H1 (cell line): Measurements from ENCODE around the gene SUGT1. TPM values are rescaled to one million over a fixed set of nuclear protein-coding genes. Genes with fewer than 3 reads are reported as not detected.
A peak's percentile ranks its signal among the peaks of the same experiment; 100 is the strongest.

ENCODE experiments used
- CTCF ChIA-PET: fragments of 300-600 bp; sonication (Branson Sonifier 250); formaldehyde crosslinking; loops from one replicate; lab custom pipeline; 2021; ENCODE audit not compliant: partially characterized antibody; lab: Charles Lee
- POLR2A ChIA-PET: fragments of 300-600 bp; sonication (Branson Sonifier 250); formaldehyde crosslinking; loops from one replicate; lab custom pipeline; 2021; ENCODE audit warnings: inconsistent platforms; ENCODE audit not compliant: partially characterized antibody; lab: Charles Lee
- DNase-seq, 2 experiments: peaks; one replicate each; pipeline versions ENCODE4 v3.0.0 to v3.0.0-alpha.2; 2010 to 2022; ENCODE audit warnings: low spot score in 2 of 2, low read depth in 1 of 2, mixed read lengths in 1 of 2
- FAIRE-seq: peaks from 2 replicates; lab custom pipeline; 2011; peaks lifted over from hg19 to GRCh38; lab: Jason Lieb, UNC
- H2AFZ ChIP-seq: 2 replicates; pipeline ENCODE4 v1.8.1; 2012; ENCODE audit warnings: low read length, inconsistent platforms
- H2AK5ac ChIP-seq: 2 replicates; pipeline ENCODE4 v1.6.1; 2013; ENCODE audit warnings: low read depth, low read length
- H2BK120ac ChIP-seq: replicated peaks from 2 replicates; pipeline ENCODE3; 2013; ENCODE audit warnings: low read depth, low read length, inconsistent platforms
- H2BK12ac ChIP-seq: 2 replicates; pipeline ENCODE4 v1.6.1; 2013; ENCODE audit warnings: low read depth, low read length
- H2BK15ac ChIP-seq: 2 replicates; pipeline ENCODE4 v1.6.1; 2013; ENCODE audit warnings: low read length
- H2BK20ac ChIP-seq: 2 replicates; pipeline ENCODE4 v1.6.1; 2013; ENCODE audit warnings: low read length
- H2BK5ac ChIP-seq: 2 replicates; pipeline ENCODE4 v1.6.1; 2013; ENCODE audit warnings: low read depth, low read length
- H3K14ac ChIP-seq: 2 replicates; pipeline ENCODE4 v1.6.1; 2013; ENCODE audit warnings: inconsistent platforms; ENCODE audit not compliant: insufficient read length
- H3K18ac ChIP-seq: 2 replicates; pipeline ENCODE4 v1.6.1; 2013; ENCODE audit warnings: low read length; ENCODE audit errors: extremely low read depth
- H3K23ac ChIP-seq: 2 replicates; pipeline ENCODE4 v1.6.1; 2013; ENCODE audit warnings: inconsistent platforms; ENCODE audit not compliant: insufficient read length
- H3K23me2 ChIP-seq: 2 replicates; pipeline ENCODE4 v1.6.1; 2013; ENCODE audit warnings: low read depth, low read length
- H3K27ac ChIP-seq: 2 replicates; pipeline ENCODE4 v1.6.1; 2011; ENCODE audit warnings: low read depth, low read length, inconsistent platforms
- H3K27me3 ChIP-seq, 4 experiments: replicated peaks in 1 of 4; 1 replicate in 1 of 4; 2 replicates in 3 of 4; pipeline versions ENCODE4 v1.6.1 to v1.8.1; 2011 to 2013; ENCODE audit warnings: low read length in 3 of 4, mild to moderate bottlenecking in 3 of 4, inconsistent platforms in 2 of 4, mixed read lengths in 2 of 4, moderate library complexity in 1 of 4; ENCODE audit not compliant: control insufficient read depth in 3 of 4, insufficient read depth in 3 of 4; ENCODE audit errors: extremely low read depth in 1 of 4
- H3K36me3 ChIP-seq, 4 experiments: 2 replicates each; pipeline versions ENCODE4 v1.6.1 to v1.8.1; 2011 to 2013; ENCODE audit warnings: mild to moderate bottlenecking in 4 of 4, low read length in 3 of 4, moderate library complexity in 2 of 4, control low read depth in 1 of 4, inconsistent platforms in 1 of 4; ENCODE audit not compliant: insufficient read depth in 4 of 4, control insufficient read depth in 2 of 4
- H3K4ac ChIP-seq: replicated peaks from 2 replicates; pipeline ENCODE3; 2013; ENCODE audit warnings: low read length, low read depth, mixed read lengths, inconsistent platforms; ENCODE audit not compliant: insufficient read length
- H3K4me1 ChIP-seq, 4 experiments: replicated peaks in 1 of 4; 1 replicate in 1 of 4; 2 replicates in 3 of 4; pipeline versions ENCODE4 v1.6.1 to v1.8.1; 2011 to 2013; ENCODE audit warnings: low read length in 3 of 4, inconsistent platforms in 2 of 4, mixed read lengths in 1 of 4; ENCODE audit not compliant: insufficient read depth in 4 of 4, control insufficient read depth in 3 of 4
- H3K4me2 ChIP-seq, 2 experiments: 2 replicates each; pipeline versions ENCODE4 v1.6.1 to v1.8.1; 2011 to 2013; ENCODE audit warnings: low read depth in 2 of 2, low read length in 2 of 2, control low read depth in 1 of 2, inconsistent platforms in 1 of 2, mild to moderate bottlenecking in 1 of 2; ENCODE audit not compliant: insufficient read depth in 1 of 2
- H3K4me3 ChIP-seq, 4 experiments: fragments of 200-600, 300-600 bp in 1 of 4; sonication (generic), shearing (Covaris generic), sonication (Bioruptor Twin) in 1 of 4; 2 replicates each; pipeline versions ENCODE4 v1.5.1 to v1.8.1; 2011 to 2016; ENCODE audit warnings: low read length in 4 of 4, low read depth in 3 of 4, control low read depth in 2 of 4, inconsistent platforms in 2 of 4, mild to moderate bottlenecking in 2 of 4, mixed read lengths in 1 of 4, moderate library complexity in 1 of 4; ENCODE audit not compliant: insufficient read depth in 2 of 4; ENCODE audit errors: extremely low read depth in 1 of 4
- H3K56ac ChIP-seq: replicated peaks from 2 replicates; pipeline ENCODE3; 2013; ENCODE audit warnings: low read depth, mild to moderate bottlenecking, mixed read lengths, low read length, inconsistent platforms; ENCODE audit not compliant: insufficient read length
- H3K79me1 ChIP-seq: 2 replicates; pipeline ENCODE4 v1.6.1; 2013; ENCODE audit warnings: low read depth, low read length, control low read depth
- H3K79me2 ChIP-seq, 2 experiments: 2 replicates each; pipeline versions ENCODE4 v1.6.1 to v1.8.1; 2012 to 2013; ENCODE audit warnings: low read length in 2 of 2, mild to moderate bottlenecking in 2 of 2, inconsistent platforms in 1 of 2; ENCODE audit not compliant: insufficient read depth in 2 of 2, control insufficient read depth in 1 of 2
- H3K9ac ChIP-seq, 4 experiments: replicated peaks in 1 of 4; 1 replicate in 1 of 4; 2 replicates in 3 of 4; pipeline versions ENCODE4 v1.6.1 to v1.8.1; 2011 to 2013; ENCODE audit warnings: low read depth in 3 of 4, low read length in 3 of 4, control low read depth in 2 of 4, mild to moderate bottlenecking in 2 of 4, moderate library complexity in 2 of 4, inconsistent platforms in 1 of 4; ENCODE audit errors: extremely low read depth in 1 of 4
- H3K9me3 ChIP-seq, 2 experiments: 2 replicates each; pipeline versions ENCODE4 v1.6.1 to v1.8.1; 2012 to 2013; ENCODE audit warnings: mild to moderate bottlenecking in 2 of 2, moderate library complexity in 2 of 2, control low read depth in 1 of 2, inconsistent platforms in 1 of 2, low read depth in 1 of 2, low read length in 1 of 2, mixed read lengths in 1 of 2; ENCODE audit not compliant: insufficient read depth in 2 of 2
- H4K20me1 ChIP-seq, 2 experiments: replicated peaks in 1 of 2; 2 replicates each; pipeline versions ENCODE3 to v1.8.1; 2011 to 2013; ENCODE audit warnings: inconsistent platforms in 2 of 2, low read length in 2 of 2, mild to moderate bottlenecking in 1 of 2; ENCODE audit not compliant: insufficient read depth in 2 of 2, control insufficient read depth in 1 of 2
- H4K5ac ChIP-seq: 2 replicates; pipeline ENCODE4 v1.6.1; 2013; ENCODE audit warnings: low read length, low read depth, mixed read lengths, inconsistent platforms; ENCODE audit not compliant: insufficient read length
- H4K8ac ChIP-seq: 2 replicates; pipeline ENCODE4 v1.8.0; 2013; ENCODE audit warnings: mild to moderate bottlenecking, moderate library complexity, low read length, inconsistent platforms; ENCODE audit not compliant: insufficient read depth; ENCODE audit errors: extremely low read depth
- H4K91ac ChIP-seq: replicated peaks from 2 replicates; pipeline ENCODE3; 2013; ENCODE audit warnings: low read length, mixed read lengths, inconsistent platforms; ENCODE audit not compliant: insufficient read length
- CTCF ChIP-seq, 3 experiments: IDR thresholded peaks; 1 replicate in 2 of 3; 2 replicates in 1 of 3; pipeline versions ENCODE4 v1.5.1 to v1.6.1; 2011; ENCODE audit warnings: low read length in 3 of 3, mild to moderate bottlenecking in 3 of 3, inconsistent platforms in 2 of 3, low read depth in 1 of 3, moderate library complexity in 1 of 3; ENCODE audit not compliant: insufficient read depth in 1 of 3; ENCODE audit errors: control extremely low read depth in 1 of 3
- JUND ChIP-seq: IDR thresholded peaks from 2 replicates; pipeline ENCODE4 v1.6.1; 2011; ENCODE audit warnings: mild to moderate bottlenecking, improper control_type of control experiment, low read length
- RAD21 ChIP-seq, 2 experiments: IDR thresholded peaks in 1 of 2; conservative IDR thresholded peaks in 1 of 2; 2 replicates each; pipeline ENCODE4 v1.6.1; 2011; ENCODE audit warnings: low read depth in 2 of 2, low read length in 2 of 2, improper control_type of control experiment in 1 of 2, inconsistent platforms in 1 of 2, mild to moderate bottlenecking in 1 of 2, moderate library complexity in 1 of 2
- TEAD4 ChIP-seq: IDR thresholded peaks from 2 replicates; pipeline ENCODE4 v1.6.1; 2012; ENCODE audit warnings: low read depth, low read length, inconsistent platforms, mixed read lengths
- WGBS, 2 experiments: shearing (Covaris generic) in 1 of 2; methylation state at CpG; one replicate each; pipeline versions ENCODE4 v1.1.6 to v1.1.7; 2013 to 2015; ENCODE audit warnings: low lambda C conversion rate in 2 of 2, mixed read lengths in 2 of 2, inconsistent platforms in 1 of 2, low coverage in 1 of 2, missing lambda C conversion rate in 1 of 2; ENCODE audit not compliant: insufficient replicate concordance in 2 of 2, insufficient coverage in 1 of 2, insufficient read length in 1 of 2; ENCODE audit errors: extremely low coverage in 1 of 2, missing lambda C conversion rate in 1 of 2; 5-methylcytosine and 5-hydroxymethylcytosine counted together
- polyA plus RNA-seq, 7 experiments: library from polyadenylated mRNA; depleted of rRNA in 3 of 7; stranded (reverse) in 5 of 7; unstranded in 2 of 7; fragments of >200 nt in 5 of 7; fragments of 200-250 nt in 2 of 7; gene quantifications; 1 replicate in 5 of 7; 2 replicates in 1 of 7; 4 replicates in 1 of 7; pipeline versions ENCODE4 v1.2.1 to v1.2.3, GENCODE V29; 2011 to 2013; ENCODE audit warnings: missing spikeins in 2 of 7, mixed read lengths in 2 of 7
- total RNA-seq: library from RNA; stranded (reverse); fragmentation: NEBNext Ultra II Directional; extraction: Animal tissue kit (Norgen Biotek cat#: 25700); gene quantifications from 2 replicates; pipeline ENCODE4 v1.2.1, GENCODE V29; 2021

Gene SUGT1
- total and polyA plus RNA-seq, 2 of the 8 experiments (the other 6 are each of a cell fraction or from before 2014, with no cell fraction given) = 21.0 to 99.4 TPM

GRCh38 chr13:52711286-52711685 is 58.6 kb downstream of the SUGT1 start:
- Histone ChIP-seq H3K27ac (no peak overlapping the region), H4K8ac (no peak overlapping the region), H3K14ac (no peak overlapping the region), H2AFZ (no peak overlapping the region), H3K79me1 (no peaks in the 10 kb centered on the region), H2BK120ac (no peak overlapping the region), H3K79me2 (no peaks in the 10 kb centered on the region), H4K20me1 (no peaks in the 10 kb centered on the region), H2BK15ac (no peak overlapping the region), H2BK5ac (no peak overlapping the region), H3K9ac (no peak overlapping the region), H3K56ac (no peak overlapping the region), H3K27me3 (no peaks in the 10 kb centered on the region), H3K4me2 (no peak overlapping the region), H3K36me3 (peaks cover 0 to 46% (median 7%) of the 10 kb centered on the region in 4 experiments; a peak in 7 of 8 replicates), H2AK5ac (no peak overlapping the region), H3K18ac (no peak overlapping the region), H4K91ac (no peak overlapping the region), H3K4ac (no peak overlapping the region), H3K4me3 (no peak overlapping the region), H3K23me2 (no peaks in the 10 kb centered on the region), H3K4me1 (peaks cover 0 to 4% (median 3%) of the 10 kb centered on the region in 4 experiments; a peak in 3 of 7 replicates), H4K5ac (no peak overlapping the region), H2BK12ac (no peak overlapping the region), H3K23ac (no peak overlapping the region), H3K9me3 (no peaks in the 10 kb centered on the region), H2BK20ac (no peak overlapping the region)
- DNase-seq (no peak), FAIRE-seq (no peak)
- 83% methylated on average over 3 of the region's 3 CpGs; no CpG with 5 or more reads in 1 of the 2 experiments for WGBS, 2 experiments
- TF ChIP-seq RAD21 (IDR thresholded peaks at IDR 0.05 in 1 of 2, conservative IDR thresholded peaks at IDR 0.05 in 1 of 2; ENCODE audit: low read depth in 2 of 2, low read length in 2 of 2) (peak in 1 of 2 experiments; percentile 30; a peak in 1 of 4 replicates), JUND (no peak), CTCF (IDR thresholded peaks at IDR 0.05; ENCODE audit: control extremely low read depth in 1 of 3, insufficient read depth in 1 of 3, low read depth in 1 of 3, low read length in 3 of 3) (peak; percentile 23 to 30 (median 26); a peak in 3 of 4 replicates), TEAD4 (peak; percentile 30; the same call in 1 of the 2 replicates)
- POLR2A ChIA-PET = interaction anchor here (0.7 to 5.1 kb wide), 6 partner anchors 8 to 28 kb away, joined by 3 to 28 read pairs (median 6); partner anchors contain the start of gene CNMD
- CTCF ChIA-PET = interaction anchor here (0.9 to 4.3 kb wide), 10 partner anchors 11 to 140 kb away, joined by 3 to 25 read pairs (median 4); partner anchors contain the start of gene CNMD
